Panc1 (cell line): Measurements from ENCODE around the gene KCNT1.

Source experiments
- POLR2AphosphoS5 ChIP-seq: IDR thresholded peaks from 2 replicates; pipeline ENCODE4 v1.6.1; 2012; ENCODE audit warnings: mild to moderate bottlenecking, low read depth, low read length, moderate library complexity
- TF ChIP-seq, protein P1 (sequence below): fragments of 450-650 bp; IDR thresholded peaks from 2 replicates; pipeline ENCODE4 v1.5.1; 2017; ENCODE audit warnings: mild to moderate bottlenecking

DNA sequence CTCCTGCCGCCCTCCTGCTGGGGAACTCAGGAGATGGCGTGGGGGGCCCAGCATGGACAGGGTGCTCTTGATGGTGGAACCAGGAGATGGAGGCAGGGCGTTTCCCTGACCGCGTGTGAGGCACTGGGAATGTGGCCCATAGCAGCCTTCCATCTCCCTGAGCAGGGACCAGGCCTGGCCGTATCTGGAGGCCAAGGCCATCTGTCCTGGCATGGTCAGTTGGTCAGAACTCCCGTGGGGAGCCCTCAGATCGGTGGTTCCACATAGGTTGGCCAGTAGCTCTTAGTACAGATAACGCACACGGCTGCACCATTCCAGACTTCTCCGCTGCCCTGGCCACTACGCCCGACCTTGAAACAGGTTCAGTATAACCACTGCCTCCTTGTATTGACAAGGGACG, 77.6 kb downstream of the KCNT1 start:
- TF ChIP-seq, protein P1, sequence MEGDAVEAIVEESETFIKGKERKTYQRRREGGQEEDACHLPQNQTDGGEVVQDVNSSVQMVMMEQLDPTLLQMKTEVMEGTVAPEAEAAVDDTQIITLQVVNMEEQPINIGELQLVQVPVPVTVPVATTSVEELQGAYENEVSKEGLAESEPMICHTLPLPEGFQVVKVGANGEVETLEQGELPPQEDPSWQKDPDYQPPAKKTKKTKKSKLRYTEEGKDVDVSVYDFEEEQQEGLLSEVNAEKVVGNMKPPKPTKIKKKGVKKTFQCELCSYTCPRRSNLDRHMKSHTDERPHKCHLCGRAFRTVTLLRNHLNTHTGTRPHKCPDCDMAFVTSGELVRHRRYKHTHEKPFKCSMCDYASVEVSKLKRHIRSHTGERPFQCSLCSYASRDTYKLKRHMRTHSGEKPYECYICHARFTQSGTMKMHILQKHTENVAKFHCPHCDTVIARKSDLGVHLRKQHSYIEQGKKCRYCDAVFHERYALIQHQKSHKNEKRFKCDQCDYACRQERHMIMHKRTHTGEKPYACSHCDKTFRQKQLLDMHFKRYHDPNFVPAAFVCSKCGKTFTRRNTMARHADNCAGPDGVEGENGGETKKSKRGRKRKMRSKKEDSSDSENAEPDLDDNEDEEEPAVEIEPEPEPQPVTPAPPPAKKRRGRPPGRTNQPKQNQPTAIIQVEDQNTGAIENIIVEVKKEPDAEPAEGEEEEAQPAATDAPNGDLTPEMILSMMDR, result no peak
- no peak for TF ChIP-seq POLR2AphosphoS5
